ENCODE data around the gene PRKCZ.

GRCh38 chr1:2213576-2214505 is 163.6 kb downstream of the PRKCZ start:
- TF ChIP-seq CTCF (IDR thresholded peaks at IDR 0.05): no peak
- TF ChIP-seq POLR2AphosphoS5 (IDR thresholded peaks at IDR 0.05): peak; percentile 82
- TF ChIP-seq POLR2A (IDR thresholded peaks at IDR 0.05): peak; percentile 16
